H9 (cell line): Measurements from ENCODE around the gene SNRNP48. TPM values are rescaled to one million over a fixed set of nuclear protein-coding genes. Genes with fewer than 3 reads are reported as not detected.

Experiments used
- DNase-seq: peaks from one replicate; pipeline ENCODE4 v3.0.0-alpha.2; 2017
- H2AFZ ChIP-seq: one replicate; pipeline ENCODE4 v1.6.1; 2013; ENCODE audit warnings: mild to moderate bottlenecking, low read length, control low read depth, moderate library complexity
- H2AK5ac ChIP-seq: 2 replicates; pipeline ENCODE4 v1.6.1; 2013; ENCODE audit warnings: low read length, control low read depth, mixed read lengths; ENCODE audit not compliant: insufficient read length
- H2BK120ac ChIP-seq: one replicate; pipeline ENCODE4 v1.6.1; 2013; ENCODE audit warnings: low read depth, mild to moderate bottlenecking, low read length, control low read depth, inconsistent platforms; ENCODE audit not compliant: poor library complexity, severe bottlenecking
- H2BK12ac ChIP-seq: 2 replicates; pipeline ENCODE4 v1.6.1; 2013; ENCODE audit warnings: low read length, control low read depth, mixed read lengths, low read depth; ENCODE audit not compliant: insufficient read length
- H2BK15ac ChIP-seq: 2 replicates; pipeline ENCODE4 v1.6.1; 2013; ENCODE audit warnings: low read depth, low read length, control low read depth
- H2BK20ac ChIP-seq: one replicate; pipeline ENCODE4 v1.6.1; 2013; ENCODE audit warnings: low read depth, mild to moderate bottlenecking, low read length, control low read depth, inconsistent platforms; ENCODE audit not compliant: poor library complexity, severe bottlenecking
- H2BK5ac ChIP-seq: 2 replicates; pipeline ENCODE4 v1.6.1; 2013; ENCODE audit warnings: low read length, control low read depth, mixed read lengths; ENCODE audit not compliant: insufficient read length
- H3K14ac ChIP-seq: 2 replicates; pipeline ENCODE4 v1.6.1; 2013; ENCODE audit warnings: low read length, control low read depth; ENCODE audit not compliant: insufficient read depth
- H3K18ac ChIP-seq: 2 replicates; pipeline ENCODE4 v1.6.1; 2013; ENCODE audit warnings: low read depth, mild to moderate bottlenecking, mixed read lengths, low read length, control low read depth; ENCODE audit not compliant: insufficient read length
- H3K23ac ChIP-seq: 2 replicates; pipeline ENCODE4 v1.6.1; 2013; ENCODE audit warnings: low read length, control low read depth, mixed read lengths, low read depth; ENCODE audit not compliant: insufficient read length
- H3K23me2 ChIP-seq: 2 replicates; pipeline ENCODE4 v1.6.1; 2013; ENCODE audit warnings: low read depth, mild to moderate bottlenecking, mixed read lengths, low read length, control low read depth; ENCODE audit not compliant: insufficient read length, poor library complexity, severe bottlenecking
- H3K27ac ChIP-seq: 2 replicates; pipeline ENCODE4 v1.5.1; 2013; ENCODE audit warnings: low read length, control low read depth, mixed read lengths, low read depth; ENCODE audit not compliant: insufficient read length
- H3K27me3 ChIP-seq: 2 replicates; pipeline ENCODE4 v1.6.1; 2013; ENCODE audit warnings: low read length, control low read depth, inconsistent platforms; ENCODE audit not compliant: insufficient read depth
- H3K4ac ChIP-seq: 2 replicates; pipeline ENCODE4 v1.6.1; 2013; ENCODE audit warnings: low read depth, mild to moderate bottlenecking, control low read depth, inconsistent platforms, low read length, moderate library complexity
- H3K4me1 ChIP-seq: 2 replicates; pipeline ENCODE4 v1.6.1; 2013; ENCODE audit warnings: low read length, control low read depth, inconsistent platforms; ENCODE audit not compliant: insufficient read depth
- H3K4me2 ChIP-seq: 2 replicates; pipeline ENCODE4 v1.6.1; 2013; ENCODE audit warnings: low read length, control low read depth, mixed read lengths; ENCODE audit not compliant: insufficient read length, insufficient read depth
- H3K56ac ChIP-seq: 2 replicates; pipeline ENCODE4 v1.6.1; 2013; ENCODE audit warnings: low read depth, mild to moderate bottlenecking, mixed read lengths, low read length, control low read depth; ENCODE audit not compliant: insufficient read length
- H3K79me1 ChIP-seq: 2 replicates; pipeline ENCODE4 v1.6.1; 2013; ENCODE audit warnings: low read depth, mild to moderate bottlenecking, moderate library complexity, low read length, control low read depth, inconsistent platforms; ENCODE audit not compliant: insufficient read depth, poor library complexity, severe bottlenecking
- H3K79me2 ChIP-seq: 2 replicates; pipeline ENCODE4 v1.6.1; 2013; ENCODE audit warnings: low read length, control low read depth, inconsistent platforms; ENCODE audit not compliant: insufficient read depth
- H3K9ac ChIP-seq: 2 replicates; pipeline ENCODE4 v1.6.1; 2013; ENCODE audit warnings: low read length, control low read depth, mixed read lengths; ENCODE audit not compliant: insufficient read length; ENCODE audit errors: extremely low read depth
- H3K9me3 ChIP-seq: one replicate; pipeline ENCODE4 v1.6.1; 2013; ENCODE audit warnings: low read depth, low read length, inconsistent platforms; ENCODE audit not compliant: control insufficient read depth
- H3T11ph ChIP-seq: one replicate; pipeline ENCODE4 v1.6.1; 2013; ENCODE audit warnings: mild to moderate bottlenecking, low read length, control low read depth, inconsistent platforms
- H4K20me1 ChIP-seq: one replicate; pipeline ENCODE4 v1.6.1; 2013; ENCODE audit not compliant: control insufficient read depth, insufficient read length, insufficient read depth
- H4K5ac ChIP-seq: 2 replicates; pipeline ENCODE4 v1.6.1; 2013; ENCODE audit warnings: low read depth, mild to moderate bottlenecking, mixed read lengths, low read length, control low read depth; ENCODE audit not compliant: insufficient read length
- H4K8ac ChIP-seq: replicated peaks from 2 replicates; pipeline ENCODE4 v1.6.1; 2013; ENCODE audit warnings: low read length, control low read depth, mixed read lengths, low read depth; ENCODE audit not compliant: insufficient read length
- H4K91ac ChIP-seq: 2 replicates; pipeline ENCODE4 v1.6.1; 2013; ENCODE audit warnings: low read depth, mild to moderate bottlenecking, moderate library complexity, mixed read lengths, low read length, control low read depth; ENCODE audit not compliant: insufficient read length
- H3K27ac Mint-ChIP-seq, 3 experiments: 2 replicates in 2 of 3; 3 replicates in 1 of 3; pipeline ENCODE4 v1.8.0; 2020 to 2021; ENCODE audit warnings: mixed read lengths in 3 of 3, mild to moderate bottlenecking in 1 of 3, moderate library complexity in 1 of 3
- H3K27me3 Mint-ChIP-seq: 2 replicates; pipeline ENCODE4 v1.8.0; 2021; ENCODE audit warnings: low read depth, mild to moderate bottlenecking, moderate library complexity, mixed read lengths
- H3K36me3 Mint-ChIP-seq, 3 experiments: 2 replicates in 2 of 3; 3 replicates in 1 of 3; pipeline ENCODE4 v1.8.0; 2020 to 2021; ENCODE audit warnings: low read depth in 3 of 3, mixed read lengths in 3 of 3; ENCODE audit not compliant: insufficient read depth in 1 of 3
- H3K4me1 Mint-ChIP-seq, 2 experiments: 2 replicates each; pipeline ENCODE4 v1.8.0; 2020; ENCODE audit warnings: mixed read lengths in 2 of 2
- H3K4me3 Mint-ChIP-seq, 2 experiments: 2 replicates in 1 of 2; 3 replicates in 1 of 2; pipeline ENCODE4 v1.8.0; 2020 to 2021; ENCODE audit warnings: mild to moderate bottlenecking in 2 of 2, mixed read lengths in 2 of 2, moderate library complexity in 1 of 2
- H3K9me3 Mint-ChIP-seq, 2 experiments: 2 replicates in 1 of 2; 3 replicates in 1 of 2; pipeline ENCODE4 v1.8.0; 2020; ENCODE audit warnings: mild to moderate bottlenecking in 2 of 2, mixed read lengths in 2 of 2, moderate library complexity in 1 of 2
- CTCF ChIP-seq: fragments of 200-600 bp; sonication (generic); conservative IDR thresholded peaks from 3 replicates; pipeline ENCODE4 v1.8.0; 2021; ENCODE audit warnings: antibody characterized with exemption, mild to moderate bottlenecking
- WGBS: extraction: QIAGEN DNeasy Blood & Tissue Kit; methylation state at CpG from one replicate; pipeline ENCODE4 v1.1.7; 2013; ENCODE audit warnings: missing lambda C conversion rate, low lambda C conversion rate, mixed read lengths; ENCODE audit not compliant: insufficient read length; ENCODE audit errors: extremely low coverage; 5-methylcytosine and 5-hydroxymethylcytosine counted together
- total RNA-seq: library from RNA; stranded (reverse); gene quantifications from 2 replicates; pipeline ENCODE4 v1.2.1, GENCODE V29; 2021

SNRNP48 gene
- total RNA-seq, 1 experiment from 2014 or later: 16.9 TPM

- TF ChIP-seq CTCF: no peak
- Histone ChIP-seq H2AFZ (no peak overlapping the region), H3K79me1 (no peaks in the 10 kb centered on the region), H4K91ac (no peak overlapping the region), H3K4me1 (no peaks in the 10 kb centered on the region), H3K9me3 (no peaks in the 10 kb centered on the region), H2BK12ac (no peak overlapping the region), H3K23me2 (no peaks in the 10 kb centered on the region), H3T11ph (no peak overlapping the region), H2BK5ac (no peak overlapping the region), H3K56ac (no peak overlapping the region), H3K23ac (no peak overlapping the region), H3K4ac (no peak overlapping the region), H4K8ac (no peak overlapping the region), H2BK15ac (no peak overlapping the region), H2BK20ac (no peak overlapping the region), H3K27ac (no peak overlapping the region), H3K14ac (no peak overlapping the region), H2BK120ac (no peak overlapping the region), H2AK5ac (no peak overlapping the region), H3K79me2 (no peaks in the 10 kb centered on the region), H3K4me2 (no peak overlapping the region), H4K20me1 (no peaks in the 10 kb centered on the region), H4K5ac (no peak overlapping the region), H3K18ac (no peak overlapping the region), H3K9ac (no peak overlapping the region), H3K27me3 (no peaks in the 10 kb centered on the region)
- Mint-ChIP-seq H3K36me3 (no peaks in the 10 kb centered on the region), H3K9me3 (no peaks in the 10 kb centered on the region), H3K4me3 (no peak overlapping the region), H3K27me3 (no peaks in the 10 kb centered on the region; the same call in 1 of the 2 replicates), H3K27ac (no peak overlapping the region), H3K4me1 (no peaks in the 10 kb centered on the region)
- DNase-seq: no peak
- WGBS: no CpG with 5 or more reads among the region's 1 CpG
Observed at GRCh38 chr6:7640016-7640415, 50.0 kb downstream of the SNRNP48 start.
